ENCODE results near the gene MPPED1. TPM values are rescaled to one million over a fixed set of nuclear protein-coding genes. Genes with fewer than 3 reads are reported as not detected.

Gene MPPED1
- total RNA-seq, 1 experiment from 2014 or later: not detected

- Histone ChIP-seq H3K27ac (ENCODE audit: low read depth, low read length, poor library complexity, severe bottlenecking) (no peak overlapping the region), H3K4me3 (ENCODE audit: low read depth, low read length, poor library complexity, severe bottlenecking) (no peak overlapping the region), H3K4me1 (ENCODE audit: insufficient read depth, low read length, poor library complexity, severe bottlenecking) (no peaks in the 10 kb centered on the region), H3K36me3 (ENCODE audit: insufficient read depth, low read length, poor library complexity, severe bottlenecking) (no peaks in the 10 kb centered on the region), H3K9me3 (ENCODE audit: low read depth, low read length, poor library complexity, severe bottlenecking) (no peaks in the 10 kb centered on the region), H3K27me3 (replicated peaks; ENCODE audit: insufficient read depth, low read depth, low read length, poor library complexity) (peaks cover 7% of the 10 kb centered on the region)
- ChIA-PET POLR2A (ENCODE audit: low non-redundant PET) (no interaction called here), CTCF (no interaction called here)
- no TSS peak for BruUV-seq (replicated peaks)
- TF ChIP-seq EZH2 (IDR thresholded peaks at IDR 0.05; ENCODE audit: borderline replicate concordance, low read depth, low read length, poor library complexity, severe bottlenecking) (no peak), CTCF (conservative IDR thresholded peaks at IDR 0.05; ENCODE audit: low read depth, low read length) (no peak)
- intact Hi-C loops (cut with micrococcal nuclease; ENCODE audit: unreplicated experiment): no loop called here
- DNase-seq (ENCODE audit: low spot score): no peak
Observed at GRCh38 chr22:43439368-43440103, 27.7 kb downstream of the MPPED1 start.

DNA sequence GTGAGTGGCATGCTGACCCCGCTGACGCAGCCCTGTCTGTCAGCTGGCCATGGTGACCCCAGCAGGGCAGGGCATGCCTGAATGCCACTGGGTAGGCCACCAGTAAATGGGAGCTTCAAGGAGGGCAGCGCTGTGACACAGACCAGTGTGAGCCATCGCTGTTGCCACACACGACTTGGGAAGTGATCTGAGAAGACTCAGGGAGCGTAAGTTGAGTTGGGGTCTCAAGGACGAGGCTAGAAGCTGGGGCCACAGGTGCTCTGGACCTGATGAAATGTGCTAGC, 28.2 kb downstream of the MPPED1 start:
- Histone ChIP-seq H3K4me3 (ENCODE audit: low read depth, low read length, poor library complexity, severe bottlenecking) (no peak overlapping the region), H3K9me3 (ENCODE audit: low read depth, low read length, poor library complexity, severe bottlenecking) (no peaks in the 10 kb centered on the region), H3K27me3 (replicated peaks; ENCODE audit: insufficient read depth, low read depth, low read length, poor library complexity) (peaks cover 3% of the 10 kb centered on the region), H3K4me1 (ENCODE audit: insufficient read depth, low read length, poor library complexity, severe bottlenecking) (no peaks in the 10 kb centered on the region), H3K27ac (ENCODE audit: low read depth, low read length, poor library complexity, severe bottlenecking) (no peak overlapping the region), H3K36me3 (ENCODE audit: insufficient read depth, low read length, poor library complexity, severe bottlenecking) (no peaks in the 10 kb centered on the region)
- TF ChIP-seq EZH2 (IDR thresholded peaks at IDR 0.05; ENCODE audit: borderline replicate concordance, low read depth, low read length, poor library complexity, severe bottlenecking): no peak
- no peak for TF ChIP-seq CTCF (conservative IDR thresholded peaks at IDR 0.05; ENCODE audit: low read depth, low read length)
- DNase-seq (ENCODE audit: low spot score): no peak
- ChIA-PET POLR2A (ENCODE audit: low non-redundant PET) (no interaction called here), CTCF (no interaction called here)
- no TSS peak for BruUV-seq (replicated peaks)
- intact Hi-C loops (cut with micrococcal nuclease; ENCODE audit: unreplicated experiment): no loop called here

- intact Hi-C loops (cut with micrococcal nuclease; ENCODE audit: unreplicated experiment): no loop called here
- BruUV-seq (replicated peaks): no TSS peak
- no peaks in the 10 kb centered on the region for H3K9me3 ChIP-seq (ENCODE audit: low read depth, low read length, poor library complexity, severe bottlenecking)
- TF ChIP-seq EZH2 (IDR thresholded peaks at IDR 0.05; ENCODE audit: borderline replicate concordance, low read depth, low read length, poor library complexity, severe bottlenecking) (no peak), CTCF (conservative IDR thresholded peaks at IDR 0.05; ENCODE audit: low read depth, low read length) (no peak)
- no peak overlapping the region for H3K27ac ChIP-seq (ENCODE audit: low read depth, low read length, poor library complexity, severe bottlenecking)
- H3K4me3 ChIP-seq (ENCODE audit: low read depth, low read length, poor library complexity, severe bottlenecking): no peak overlapping the region
- POLR2A ChIA-PET (ENCODE audit: low non-redundant PET): no interaction called here
- no peaks in the 10 kb centered on the region for H3K4me1 ChIP-seq (ENCODE audit: insufficient read depth, low read length, poor library complexity, severe bottlenecking)
- no peak for DNase-seq (ENCODE audit: low spot score)
- no peaks in the 10 kb centered on the region for H3K36me3 ChIP-seq (ENCODE audit: insufficient read depth, low read length, poor library complexity, severe bottlenecking)
- no peaks in the 10 kb centered on the region for H3K27me3 ChIP-seq (replicated peaks; ENCODE audit: insufficient read depth, low read depth, low read length, poor library complexity)
- CTCF ChIA-PET: no interaction called here
Observed at GRCh38 chr22:43440556-43440955, 28.7 kb downstream of the MPPED1 start.

Data from A673 (cell line).